ENCODE data around the gene FANCC.

Gene FANCC

GRCh38 chr9:95112436-95113280, 204.9 kb downstream of the FANCC start:
- no peak for DNase-seq

- DNase-seq: no peak
Measured at GRCh38 chr9:95111716-95112115, 205.8 kb downstream of the FANCC start.

- DNase-seq: no peak
Measured at GRCh38 chr9:95110921-95111525, 206.5 kb downstream of the FANCC start.

GRCh38 chr9:95109456-95109855, 208.1 kb downstream of the FANCC start:
- DNase-seq: no peak

- no peak for DNase-seq
Measured at GRCh38 chr9:95108777-95109176, 208.7 kb downstream of the FANCC start.

- no peak for DNase-seq
Measured at GRCh38 chr9:95107976-95108375, 209.5 kb downstream of the FANCC start.

GRCh38 chr9:95107001-95107749, 210.3 kb downstream of the FANCC start:
- DNase-seq: no peak

- no peak for DNase-seq
Measured at GRCh38 chr9:95105519-95106287, 211.8 kb downstream of the FANCC start.

- DNase-seq: no peak
Measured at GRCh38 chr9:95104980-95105379, 212.5 kb downstream of the FANCC start.

- no peak for DNase-seq
Measured at GRCh38 chr9:95104581-95104960, 212.9 kb downstream of the FANCC start.

GRCh38 chr9:95103871-95104580, 213.5 kb downstream of the FANCC start:
- DNase-seq: no peak

GRCh38 chr9:95103281-95103771, 214.2 kb downstream of the FANCC start:
- DNase-seq: no peak

- no peak for DNase-seq
Measured at GRCh38 chr9:95102572-95102971, 214.9 kb downstream of the FANCC start.

GRCh38 chr9:95102001-95102433, 215.5 kb downstream of the FANCC start:
- DNase-seq: no peak

- DNase-seq: no peak
Measured at GRCh38 chr9:95101326-95101725, 216.2 kb downstream of the FANCC start.

- DNase-seq: no peak
Measured at GRCh38 chr9:95100071-95100627, 217.4 kb downstream of the FANCC start.

- no peak for DNase-seq
Measured at GRCh38 chr9:95099321-95100070, 218.0 kb downstream of the FANCC start.

- DNase-seq: no peak
Measured at GRCh38 chr9:95098391-95098921, 219.1 kb downstream of the FANCC start.

GRCh38 chr9:95097279-95097678, 220.2 kb downstream of the FANCC start:
- DNase-seq: no peak

- no peak for DNase-seq
Measured at GRCh38 chr9:95096807-95097206, 220.7 kb downstream of the FANCC start.

- DNase-seq: no peak
Measured at GRCh38 chr9:95096381-95096780, 221.1 kb downstream of the FANCC start.
